Peyer's patch (tissue), 4 donors: Measurements from ENCODE around the gene NOC2L. TPM values are rescaled to one million over a fixed set of nuclear protein-coding genes. Genes with fewer than 3 reads are reported as not detected.
A peak's percentile ranks its signal among the peaks of the same experiment; 100 is the strongest.

Experiments used
- DNase-seq, 3 donors: peaks; one replicate each; pipeline ENCODE4 v3.0.0-alpha.2; 2017 to 2019
- H3K27ac ChIP-seq, 4 donors: fragments of 200-600 bp; sonication (generic); one replicate each; pipeline ENCODE4 v1.5.1; 2016 to 2019
- H3K27me3 ChIP-seq, 2 donors: fragments of 200-600 bp; sonication (generic); one replicate each; pipeline ENCODE4 v1.5.1; 2019
- H3K36me3 ChIP-seq, 3 donors: fragments of 200-600 bp; sonication (generic); one replicate each; pipeline ENCODE4 v1.5.1; 2016 to 2019
- H3K4me1 ChIP-seq, 4 donors: fragments of 200-600 bp; sonication (generic); one replicate each; pipeline ENCODE4 v1.5.1; 2016 to 2019
- H3K4me3 ChIP-seq, 4 donors: fragments of 200-600 bp; sonication (generic); 1 replicate in 3 of 4; 2 replicates in 1 of 4; pipeline ENCODE4 v1.5.1; 2016 to 2019; ENCODE audit warnings: mild to moderate bottlenecking in 1 of 4
- H3K9me3 ChIP-seq, 4 donors: fragments of 200-600 bp; sonication (generic); one replicate each; pipeline ENCODE4 v1.5.1; 2016 to 2019; ENCODE audit warnings: mild to moderate bottlenecking in 1 of 4
- POLR2A ChIP-seq, 2 donors: fragments of 450-650 bp; IDR thresholded peaks; one replicate each; pipeline ENCODE4 v1.5.1; 2017; ENCODE audit warnings: antibody characterized with exemption in 2 of 2, mild to moderate bottlenecking in 2 of 2, moderate library complexity in 2 of 2
- total RNA-seq, 4 donors: library from RNA; depleted of rRNA; stranded (reverse); fragments of >200 nt; gene quantifications; one replicate each; pipeline ENCODE4 v1.1.0, GENCODE V29; 2016
- TF ChIP-seq, protein P1 (sequence below), 6 experiments: fragments of 450-650 bp in 4 of 6; fragments of 200-600 bp in 2 of 6; sonication (generic) in 1 of 6; IDR thresholded peaks; one replicate each; pipeline ENCODE4 v1.5.1; 2017 to 2019; ENCODE audit warnings: antibody characterized with exemption in 6 of 6, mild to moderate bottlenecking in 3 of 6, moderate library complexity in 1 of 6

The NOC2L gene
- total RNA-seq, 4 donors from 2014 or later = 18.2 to 58.6 (median 39.9) TPM

DNA sequence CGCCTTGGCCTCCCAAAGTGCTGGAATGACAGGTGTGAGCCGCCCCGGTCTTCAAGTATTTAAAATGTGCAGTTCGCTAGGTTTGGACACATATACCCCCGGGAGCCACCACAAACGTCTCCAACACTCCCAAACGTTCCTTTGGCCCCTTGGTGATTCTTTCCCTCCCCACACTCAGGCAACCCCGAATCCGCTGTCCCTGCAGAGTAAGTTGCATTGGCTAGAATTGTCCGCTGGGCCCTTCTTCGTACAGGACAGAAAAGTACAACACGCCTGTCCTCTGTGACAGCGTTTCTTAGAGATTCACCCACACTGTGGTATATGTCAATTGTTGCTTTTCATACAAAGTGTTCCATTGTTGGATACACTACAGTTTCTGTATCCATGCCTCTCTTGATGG is 26.1 kb upstream of the NOC2L start:
- Histone ChIP-seq H3K27ac (no peak overlapping the region), H3K36me3 (no peaks in the 10 kb centered on the region), H3K4me3 (no peak overlapping the region), H3K4me1 (peaks cover 0 to 4% (median 0%) of the 10 kb centered on the region in 4 donors), H3K27me3 (no peaks in the 10 kb centered on the region), H3K9me3 (no peaks in the 10 kb centered on the region)
- TF ChIP-seq, protein P1, sequence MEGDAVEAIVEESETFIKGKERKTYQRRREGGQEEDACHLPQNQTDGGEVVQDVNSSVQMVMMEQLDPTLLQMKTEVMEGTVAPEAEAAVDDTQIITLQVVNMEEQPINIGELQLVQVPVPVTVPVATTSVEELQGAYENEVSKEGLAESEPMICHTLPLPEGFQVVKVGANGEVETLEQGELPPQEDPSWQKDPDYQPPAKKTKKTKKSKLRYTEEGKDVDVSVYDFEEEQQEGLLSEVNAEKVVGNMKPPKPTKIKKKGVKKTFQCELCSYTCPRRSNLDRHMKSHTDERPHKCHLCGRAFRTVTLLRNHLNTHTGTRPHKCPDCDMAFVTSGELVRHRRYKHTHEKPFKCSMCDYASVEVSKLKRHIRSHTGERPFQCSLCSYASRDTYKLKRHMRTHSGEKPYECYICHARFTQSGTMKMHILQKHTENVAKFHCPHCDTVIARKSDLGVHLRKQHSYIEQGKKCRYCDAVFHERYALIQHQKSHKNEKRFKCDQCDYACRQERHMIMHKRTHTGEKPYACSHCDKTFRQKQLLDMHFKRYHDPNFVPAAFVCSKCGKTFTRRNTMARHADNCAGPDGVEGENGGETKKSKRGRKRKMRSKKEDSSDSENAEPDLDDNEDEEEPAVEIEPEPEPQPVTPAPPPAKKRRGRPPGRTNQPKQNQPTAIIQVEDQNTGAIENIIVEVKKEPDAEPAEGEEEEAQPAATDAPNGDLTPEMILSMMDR (IDR thresholded peaks at IDR 0.05) = no peak
- no peak for TF ChIP-seq POLR2A (IDR thresholded peaks at IDR 0.05)
- DNase-seq = no peak

DNA sequence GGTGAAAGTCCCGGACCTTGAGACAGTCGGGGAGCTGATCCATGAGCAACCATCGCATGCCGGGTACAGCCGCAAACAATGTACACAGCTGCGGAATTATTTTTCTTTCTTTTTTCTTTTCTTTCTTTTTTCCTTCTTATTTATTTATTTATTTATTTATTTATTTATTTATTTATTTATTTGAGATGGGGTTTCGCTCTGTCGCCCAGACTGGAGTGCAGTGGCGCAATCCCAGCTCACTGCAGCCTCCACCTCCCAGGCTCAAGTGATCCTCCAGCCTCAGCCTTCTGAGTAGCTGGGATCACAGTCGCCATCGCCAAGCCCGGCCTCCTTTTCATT is 25.4 kb upstream of the NOC2L start:
- TF ChIP-seq, protein P1 (IDR thresholded peaks at IDR 0.05) = no peak
- no peak for TF ChIP-seq POLR2A (IDR thresholded peaks at IDR 0.05)
- H3K27me3 ChIP-seq = no peaks in the 10 kb centered on the region
- peaks cover 0 to 4% (median 0%) of the 10 kb centered on the region in 4 donors for H3K4me1 ChIP-seq
- H3K27ac ChIP-seq = no peak overlapping the region
- no peaks in the 10 kb centered on the region for H3K9me3 ChIP-seq
- no peak overlapping the region for H3K4me3 ChIP-seq
- no peak for DNase-seq
- H3K36me3 ChIP-seq = no peaks in the 10 kb centered on the region

DNA sequence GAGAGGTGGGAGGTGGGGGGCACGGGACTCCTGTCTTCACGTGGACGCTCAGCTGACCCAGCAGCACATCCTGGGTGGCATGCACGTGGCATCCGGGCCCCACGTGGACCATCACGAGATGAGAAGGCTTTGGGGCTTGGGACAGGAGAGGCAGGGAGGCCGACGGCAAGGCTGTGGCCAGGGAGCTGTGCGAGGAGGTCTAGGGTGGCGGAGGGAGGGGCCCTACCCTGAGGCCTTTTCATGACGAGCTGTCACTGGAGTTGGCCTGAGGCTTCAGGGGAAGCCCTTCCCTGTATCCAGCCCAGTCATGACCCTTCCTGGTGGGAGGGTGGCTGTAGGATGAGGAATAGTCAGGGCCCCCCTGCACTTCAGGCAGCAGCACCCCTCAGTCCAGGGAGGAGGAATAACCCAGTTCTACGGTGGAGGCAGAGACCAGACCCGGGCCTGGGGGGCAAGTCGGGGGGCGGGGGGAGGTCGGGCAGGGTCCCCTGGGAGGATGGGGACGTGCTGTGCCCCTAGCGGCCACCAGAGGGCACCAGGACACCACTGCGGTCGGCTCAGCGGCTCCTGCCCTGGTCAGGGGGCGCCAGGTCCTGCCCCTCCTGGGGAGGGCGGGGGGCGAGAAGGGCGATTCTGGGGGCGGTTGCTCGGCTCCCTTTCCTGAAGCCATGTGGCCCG is 24.9 kb upstream of the NOC2L start:
- no peaks in the 10 kb centered on the region for H3K9me3 ChIP-seq
- H3K27ac ChIP-seq = no peak overlapping the region
- H3K36me3 ChIP-seq = no peaks in the 10 kb centered on the region
- H3K27me3 ChIP-seq = no peaks in the 10 kb centered on the region
- no peak overlapping the region for H3K4me3 ChIP-seq
- H3K4me1 ChIP-seq = peaks cover 0 to 4% (median 0%) of the 10 kb centered on the region in 4 donors
- DNase-seq = peak; percentile 38 to 72 (median 67)
- no peak for TF ChIP-seq POLR2A (IDR thresholded peaks at IDR 0.05)
- TF ChIP-seq, protein P1 (IDR thresholded peaks at IDR 0.05) = peak; percentile 12 to 95 (median 62)

DNA sequence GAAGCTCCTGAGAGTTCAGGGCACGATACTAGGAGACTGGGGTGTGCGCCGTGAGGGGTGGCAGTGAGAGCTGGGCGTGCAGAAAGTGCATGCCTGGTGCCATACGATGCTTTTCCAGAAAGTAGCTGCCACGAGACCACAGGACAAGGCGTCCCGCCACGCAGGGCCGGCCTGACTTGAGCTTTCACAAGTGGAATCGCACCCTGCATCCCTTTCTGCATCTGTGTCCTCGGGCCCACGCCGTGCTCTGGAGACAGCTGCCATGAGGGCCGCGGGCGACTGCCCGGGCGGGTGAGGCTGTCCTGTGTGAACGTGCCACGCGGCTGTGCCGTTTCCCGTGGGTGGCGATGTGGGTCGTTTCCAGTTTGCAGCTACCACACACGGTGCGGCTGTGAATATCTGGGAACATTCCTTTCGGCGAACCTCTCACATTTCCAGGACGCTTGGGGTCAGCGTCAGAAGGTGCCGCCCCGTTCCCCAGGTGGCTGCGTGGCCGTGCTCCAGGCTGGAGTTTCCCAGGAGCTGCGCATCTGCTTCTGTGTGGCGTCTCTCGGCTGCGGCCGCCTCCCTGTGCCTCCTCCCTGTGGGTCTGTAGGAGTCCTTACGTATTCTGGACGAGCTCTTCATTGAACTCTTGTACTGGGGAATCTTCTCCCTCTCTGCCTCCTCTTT is 23.8 kb upstream of the NOC2L start:
- TF ChIP-seq, protein P1 (IDR thresholded peaks at IDR 0.05) = no peak
- no peak for TF ChIP-seq POLR2A (IDR thresholded peaks at IDR 0.05)
- no peaks in the 10 kb centered on the region for H3K27me3 ChIP-seq
- H3K4me1 ChIP-seq = peaks cover 0 to 4% (median 0%) of the 10 kb centered on the region in 4 donors
- H3K4me3 ChIP-seq = no peak overlapping the region
- no peak overlapping the region for H3K27ac ChIP-seq
- H3K36me3 ChIP-seq = no peaks in the 10 kb centered on the region
- no peak for DNase-seq
- no peaks in the 10 kb centered on the region for H3K9me3 ChIP-seq

DNA sequence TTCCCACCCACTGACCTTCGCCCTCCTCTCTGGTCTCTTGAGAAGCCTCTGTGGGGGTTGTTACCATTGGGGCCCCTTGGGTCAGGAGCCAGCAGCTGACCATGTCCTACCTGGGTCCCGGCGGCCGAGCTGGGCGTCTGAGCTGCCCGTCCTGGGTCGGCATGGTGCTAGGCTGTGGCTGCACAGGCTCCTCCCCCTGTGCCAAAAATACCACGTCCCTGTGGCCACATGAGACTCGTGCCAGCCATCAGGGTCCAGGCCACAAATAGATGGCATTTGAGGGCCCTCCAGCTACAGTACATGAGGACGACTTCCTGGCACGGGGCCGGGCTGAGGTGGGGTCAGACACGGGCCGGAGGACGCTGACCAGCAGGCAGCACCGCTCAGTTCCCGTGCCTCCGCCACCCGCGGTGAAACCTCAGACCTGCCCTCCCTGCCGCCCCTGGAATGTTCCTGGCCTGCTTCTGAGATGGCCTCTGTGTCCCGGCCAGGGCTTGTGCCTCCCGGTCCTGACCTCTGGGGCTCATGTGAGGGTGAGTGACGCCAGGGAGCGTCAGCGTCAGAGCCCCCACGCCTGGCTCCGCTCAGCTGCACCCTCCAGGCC is 23.0 kb upstream of the NOC2L start, which contains the start of gene PERM1:
Gene PERM1, minus strand, starts transcription at position 139 of the 604 bp plus-strand sequence. CDS start 1,064 bp downstream, outside the sequence.
- Histone ChIP-seq H3K9me3 (no peaks in the 10 kb centered on the region), H3K27ac (no peak within 1 kb of the TSS), H3K27me3 (no peaks in the 10 kb centered on the region), H3K36me3 (no peaks in the 10 kb centered on the region), H3K4me3 (no peak within 1 kb of the TSS), H3K4me1 (peaks cover 0 to 4% (median 0%) of the 10 kb centered on the region in 4 donors)
- TF ChIP-seq POLR2A (IDR thresholded peaks at IDR 0.05) = no peak
- TF ChIP-seq, protein P1 (IDR thresholded peaks at IDR 0.05) = no peak
- DNase-seq = no peak
